GM21526 (cell line): Measurements from ENCODE around the gene RTTN.
"Not testable (repeated sequence)": the region's sequence is repeated elsewhere in the genome, so short reads cannot be mapped to it uniquely, and the experiment has no call there.

Experiments
- ATAC-seq: cut with Tn5 transposase; IDR thresholded peaks from one replicate; pipeline ENCODE4 v1.9.1; 2021; ENCODE audit warnings: moderate library complexity; ENCODE audit not compliant: unreplicated experiment, low FRiP score

Gene RTTN

DNA sequence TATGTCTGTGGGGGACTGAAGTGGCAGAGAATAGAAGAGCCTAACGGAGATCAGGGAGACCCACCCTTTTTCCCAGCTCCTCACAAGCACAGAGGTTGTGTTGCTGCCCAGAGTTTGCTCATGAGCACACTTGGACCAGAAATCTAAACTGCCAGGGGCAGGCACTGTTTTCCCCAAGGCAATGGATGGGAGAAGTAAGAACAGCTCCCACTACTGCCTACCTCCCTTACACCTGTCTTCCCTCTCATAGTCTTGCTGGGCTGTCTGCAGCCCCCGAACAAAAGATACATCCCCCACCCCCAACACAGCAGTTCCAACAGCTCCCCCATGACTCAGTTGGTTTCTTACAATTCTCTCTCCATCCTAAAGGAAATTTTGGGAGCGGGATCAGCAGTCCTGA lies 209.7 kb downstream of the RTTN start:
- no peak for ATAC-seq

- no peak for ATAC-seq
Measured at GRCh38 chr18:69992776-69993175, 212.7 kb downstream of the RTTN start.

- ATAC-seq = no peak
Measured at GRCh38 chr18:69987870-69988269, 217.6 kb downstream of the RTTN start.

- ATAC-seq = no peak
Measured at GRCh38 chr18:69985239-69985638, 220.2 kb downstream of the RTTN start.

DNA sequence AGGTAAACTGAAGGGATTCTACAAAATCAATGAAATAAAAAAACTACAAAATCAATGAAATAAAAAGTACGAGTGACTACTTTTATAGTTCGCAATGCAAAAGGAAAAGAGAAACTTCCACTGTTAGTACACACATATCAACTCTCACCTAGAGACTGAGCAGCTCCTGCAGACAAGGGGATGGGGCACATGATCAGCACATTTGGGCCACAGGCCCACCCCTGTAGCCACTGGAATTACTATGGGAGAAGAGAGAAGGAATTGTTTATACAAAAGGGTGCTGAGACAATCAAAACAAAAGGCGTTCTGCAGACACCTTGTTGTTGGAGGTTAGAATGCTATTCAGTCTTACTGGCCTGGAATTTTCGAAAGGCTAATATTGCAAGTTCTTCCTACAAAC lies 223.1 kb downstream of the RTTN start:
- ATAC-seq = no peak

GRCh38 chr18:69981948-69982347 lies 223.5 kb downstream of the RTTN start:
- peak; percentile 53 for ATAC-seq

DNA sequence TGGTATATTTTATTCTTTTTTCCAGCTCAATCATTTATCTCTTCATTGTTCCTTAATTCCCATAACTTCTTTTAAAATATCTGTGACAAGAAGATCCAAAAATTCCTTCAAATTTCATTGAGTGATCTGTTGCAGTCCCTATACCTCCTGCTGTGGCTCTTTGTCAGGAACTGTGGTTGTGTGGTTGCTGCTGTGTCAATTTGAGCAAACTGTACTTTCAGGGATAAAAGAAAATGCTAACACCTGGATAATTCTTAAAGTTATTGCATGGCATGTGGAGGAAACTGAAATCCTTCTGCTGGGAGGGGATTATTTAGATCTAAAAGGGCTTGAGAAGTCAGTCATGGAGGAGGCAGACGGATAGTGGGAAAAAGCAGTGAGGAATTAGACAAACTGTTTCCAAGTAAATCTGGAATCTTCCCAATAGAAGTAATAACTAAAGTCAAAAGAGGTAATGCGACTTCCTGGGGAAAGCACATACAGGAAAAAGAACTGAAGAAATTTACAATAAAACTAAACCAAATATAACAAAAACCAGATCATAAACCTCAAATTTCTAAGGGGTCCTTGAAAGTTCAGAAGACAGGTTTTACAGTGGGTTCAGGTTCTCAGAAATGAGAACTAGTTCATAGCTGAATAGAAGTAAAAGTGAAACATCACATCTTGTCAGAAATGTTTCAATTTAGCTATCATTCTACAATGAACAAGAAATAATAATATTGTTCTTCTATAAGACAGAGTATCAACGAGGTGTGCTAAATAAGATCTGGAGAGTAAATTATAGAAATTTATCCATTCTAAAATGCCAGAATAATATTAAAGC lies 224.3 kb downstream of the RTTN start:
- ATAC-seq = no peak

- ATAC-seq = no peak
Measured at GRCh38 chr18:69980509-69980908, 225.0 kb downstream of the RTTN start.

GRCh38 chr18:69978732-69979715 lies 226.5 kb downstream of the RTTN start:
- peak; percentile 74 for ATAC-seq

- not testable (repeated sequence) for ATAC-seq
Measured at GRCh38 chr18:69975294-69975693, 230.2 kb downstream of the RTTN start.

DNA sequence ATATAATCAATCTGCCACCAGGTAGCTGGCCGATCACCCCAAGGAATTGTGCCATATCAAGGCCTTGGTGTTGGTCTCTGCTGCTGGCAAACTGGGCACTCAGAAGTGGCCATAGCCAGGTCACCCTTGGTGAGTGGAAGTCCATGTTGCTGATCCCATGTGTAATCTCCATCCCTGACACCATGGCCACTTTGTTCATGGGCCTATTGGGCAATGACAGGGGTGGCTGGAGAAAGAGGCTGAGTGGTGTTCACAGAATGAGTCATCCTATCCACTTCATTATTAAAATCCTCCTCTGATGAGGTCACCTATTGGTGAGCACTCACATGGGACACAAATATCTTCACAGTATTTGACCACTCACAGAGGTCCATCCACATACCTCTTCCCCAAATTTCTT lies 231.1 kb downstream of the RTTN start:
- no peak for ATAC-seq

DNA sequence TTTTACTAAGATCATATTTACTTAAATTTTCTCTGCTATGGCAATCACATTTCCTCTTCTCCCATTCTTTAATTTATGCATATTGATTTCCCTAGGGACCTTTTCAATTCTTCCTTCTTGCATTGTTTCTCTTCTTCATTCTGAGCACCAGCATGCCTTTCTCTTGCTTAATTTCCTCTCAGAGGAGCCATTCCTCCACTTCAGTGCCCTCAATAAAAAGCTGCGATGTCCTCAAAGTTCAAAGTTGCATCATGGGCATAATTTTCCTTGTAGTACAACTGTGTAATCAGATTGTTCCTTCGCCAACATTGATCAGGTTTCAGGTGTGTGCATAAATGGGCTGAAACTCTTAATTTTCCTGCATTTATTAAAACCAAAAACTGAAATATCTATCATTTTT lies 236.0 kb downstream of the RTTN start:
- ATAC-seq = no peak

GRCh38 chr18:69968039-69968438 lies 237.4 kb downstream of the RTTN start:
- ATAC-seq = no peak

GRCh38 chr18:69963196-69963595 lies 242.3 kb downstream of the RTTN start:
- ATAC-seq = no peak

GRCh38 chr18:69961718-69962117 lies 243.8 kb downstream of the RTTN start:
- no peak for ATAC-seq

GRCh38 chr18:69958422-69958821 lies 247.1 kb downstream of the RTTN start:
- ATAC-seq = peak; percentile 50

DNA sequence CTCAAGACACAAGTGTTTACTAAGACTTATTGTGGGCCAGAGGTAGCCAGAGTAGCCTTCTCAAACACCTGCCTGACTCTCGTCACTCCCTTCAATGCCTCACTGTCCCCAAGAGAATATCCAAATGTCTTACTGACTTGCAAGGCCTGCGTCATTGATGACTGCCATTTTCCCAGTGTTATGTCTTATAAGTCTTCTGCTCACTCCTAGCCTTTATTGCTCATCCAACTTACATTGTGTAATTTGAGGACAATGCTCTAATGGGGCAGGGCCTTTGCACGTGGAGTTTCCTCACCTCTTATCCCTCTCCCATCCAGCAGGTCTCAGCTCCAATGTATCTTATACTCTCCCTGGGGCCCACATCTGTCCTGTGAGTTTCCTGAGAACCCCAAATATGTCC lies 247.7 kb downstream of the RTTN start:
- no peak for ATAC-seq

GRCh38 chr18:69956665-69957620 lies 248.5 kb downstream of the RTTN start:
- peak; percentile 31 for ATAC-seq

DNA sequence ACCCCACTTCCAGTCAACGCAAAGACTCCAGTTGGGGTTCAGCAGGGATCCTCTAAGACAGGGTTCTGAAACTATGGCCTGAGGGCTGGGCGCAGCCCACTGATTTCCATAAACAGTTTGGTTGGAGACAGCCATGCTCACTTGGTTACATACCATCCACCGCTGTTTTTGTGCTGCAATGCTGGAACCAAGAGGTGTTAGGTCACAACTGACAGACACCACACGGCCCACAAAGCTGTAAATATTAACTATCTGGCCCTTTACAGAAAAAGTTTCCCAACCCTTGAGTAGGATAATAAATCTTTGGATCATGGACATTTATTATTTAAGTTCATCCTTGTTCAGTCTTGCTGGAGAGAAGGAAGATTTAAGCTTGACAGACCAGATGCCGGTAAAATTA lies 249.4 kb downstream of the RTTN start:
- no peak for ATAC-seq

- ATAC-seq = no peak
Measured at GRCh38 chr18:69954719-69955480, 250.6 kb downstream of the RTTN start.
